ENCODE data around the gene ATP10A.

ATP10A gene

DNA sequence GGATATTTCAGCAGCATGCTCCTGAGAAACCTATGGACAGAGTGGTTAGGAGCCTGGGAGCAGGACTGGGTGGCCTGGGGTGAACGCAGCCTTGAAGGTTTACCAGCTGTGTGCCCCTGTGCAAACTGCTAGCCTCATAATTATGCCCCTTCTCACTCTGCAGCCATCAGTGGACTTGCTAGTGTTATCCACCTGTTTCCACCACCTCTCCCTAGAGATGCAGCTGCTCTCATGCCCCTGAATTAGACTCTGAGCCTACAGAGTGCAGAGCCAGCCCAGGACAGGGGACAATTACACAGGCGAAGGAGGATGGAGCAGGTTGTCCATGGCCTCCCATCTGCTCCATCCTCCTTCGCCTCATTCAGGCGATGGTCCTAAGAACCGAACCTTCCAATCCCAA, 175.9 kb downstream of the ATP10A start:
- no peaks in the 10 kb centered on the region for H3K36me3 ChIP-seq (ENCODE audit: control insufficient read depth, insufficient read depth, low read length)
- no peak overlapping the region for H3K9ac ChIP-seq (ENCODE audit: low read length)
- H3K27me3 ChIP-seq (ENCODE audit: control insufficient read depth, insufficient read depth, low read length) = no peaks in the 10 kb centered on the region
- no peaks in the 10 kb centered on the region for H3K9me3 ChIP-seq (ENCODE audit: control insufficient read depth, low read length)
- no peak overlapping the region for H3K4me3 ChIP-seq (ENCODE audit: low read length)
- H3K4me1 ChIP-seq (ENCODE audit: control insufficient read depth, insufficient read depth, low read length) = peaks cover 9% of the 10 kb centered on the region

DNA sequence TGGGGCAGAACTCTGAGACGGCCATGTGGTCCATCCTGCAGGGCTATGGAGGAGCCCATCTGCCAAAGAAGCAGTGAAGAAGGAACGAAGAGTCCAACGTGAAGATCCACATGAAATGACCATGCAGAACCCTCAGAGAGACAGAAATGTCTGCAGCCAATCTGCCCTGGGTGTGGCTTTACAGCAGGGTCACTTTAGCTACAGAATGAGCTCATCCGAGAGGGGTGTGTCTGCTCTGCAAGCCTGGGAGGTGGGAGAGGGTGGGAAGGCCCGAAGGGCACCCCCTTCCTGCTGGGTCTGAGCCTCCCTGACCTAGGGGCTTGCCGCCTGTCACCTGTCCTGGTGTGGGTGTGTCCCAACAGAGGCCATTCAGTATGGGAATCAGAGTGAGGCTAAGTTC, 176.3 kb downstream of the ATP10A start:
- Histone ChIP-seq H3K4me3 (ENCODE audit: low read length) (no peak overlapping the region), H3K9ac (ENCODE audit: low read length) (no peak overlapping the region), H3K36me3 (ENCODE audit: control insufficient read depth, insufficient read depth, low read length) (no peaks in the 10 kb centered on the region), H3K27me3 (ENCODE audit: control insufficient read depth, insufficient read depth, low read length) (no peaks in the 10 kb centered on the region), H3K9me3 (ENCODE audit: control insufficient read depth, low read length) (no peaks in the 10 kb centered on the region), H3K4me1 (ENCODE audit: control insufficient read depth, insufficient read depth, low read length) (peaks cover 9% of the 10 kb centered on the region)

DNA sequence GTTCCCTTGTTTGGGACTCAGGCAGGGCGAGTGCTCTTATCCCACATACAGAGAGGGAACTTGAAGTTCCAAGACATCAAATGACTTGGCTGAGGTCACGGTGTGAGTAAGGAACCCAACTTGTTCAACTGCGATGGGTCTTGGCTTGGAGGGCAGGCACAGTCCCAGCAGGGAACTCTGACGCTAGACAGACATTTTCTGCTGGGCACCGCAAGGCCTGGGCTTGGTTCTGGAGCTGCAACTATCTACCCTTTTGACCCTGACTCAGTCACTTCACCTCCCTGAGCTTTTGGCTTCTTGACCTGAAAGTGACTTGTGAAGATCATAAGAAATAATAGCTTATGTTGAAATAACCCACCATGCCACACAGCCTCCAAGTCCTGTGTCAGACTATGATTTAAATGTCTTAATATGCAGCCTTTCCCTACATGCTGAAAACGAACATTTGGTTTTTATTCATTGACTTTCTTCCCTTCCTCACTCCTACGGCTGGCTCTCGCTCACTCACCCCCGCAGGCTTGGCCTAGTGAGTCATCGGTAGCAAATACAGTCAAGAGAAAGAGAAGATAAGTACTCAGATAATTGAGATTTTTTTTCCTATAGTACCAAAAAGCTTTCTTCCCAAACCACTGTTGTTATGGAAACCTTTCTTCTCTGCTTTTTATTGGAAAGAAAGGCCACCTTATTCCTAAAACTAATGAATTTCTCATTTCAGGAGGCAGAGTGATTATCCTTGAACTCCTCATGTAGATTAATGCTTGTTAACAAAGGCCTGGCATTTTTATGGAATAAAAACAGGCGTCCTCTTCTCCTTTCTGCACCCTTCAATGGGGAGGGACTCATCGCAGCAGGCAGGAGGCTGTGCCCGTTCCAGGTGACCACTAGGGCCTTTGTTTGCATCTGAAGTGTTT, 178.4 kb downstream of the ATP10A start:
- no peak overlapping the region for H3K9ac ChIP-seq (ENCODE audit: low read length)
- no peaks in the 10 kb centered on the region for H3K27me3 ChIP-seq (ENCODE audit: control insufficient read depth, insufficient read depth, low read length)
- H3K4me3 ChIP-seq (ENCODE audit: low read length) = no peak overlapping the region
- H3K9me3 ChIP-seq (ENCODE audit: control insufficient read depth, low read length) = no peaks in the 10 kb centered on the region
- peaks cover 9% of the 10 kb centered on the region for H3K4me1 ChIP-seq (ENCODE audit: control insufficient read depth, insufficient read depth, low read length)
- no peaks in the 10 kb centered on the region for H3K36me3 ChIP-seq (ENCODE audit: control insufficient read depth, insufficient read depth, low read length)

DNA sequence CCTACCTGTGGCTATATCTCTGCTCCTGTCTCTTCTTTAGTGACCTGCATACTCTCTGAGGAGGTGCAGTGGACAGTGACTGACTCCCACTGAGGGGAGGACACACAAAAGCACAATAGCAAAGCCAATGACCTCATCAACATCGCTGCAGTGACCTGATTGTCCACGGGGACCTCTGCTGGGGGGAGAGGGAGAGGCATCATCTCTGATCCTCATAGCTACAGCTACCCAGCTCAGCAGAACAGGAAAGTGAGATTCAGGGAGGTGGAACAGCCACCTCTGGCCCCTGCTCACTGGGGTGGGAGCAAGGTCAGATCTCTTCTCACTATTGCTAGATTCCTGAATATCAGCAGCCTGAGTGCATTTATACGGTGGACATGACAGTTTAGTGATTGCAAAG, 179.2 kb downstream of the ATP10A start:
- H3K9me3 ChIP-seq (ENCODE audit: control insufficient read depth, low read length) = no peaks in the 10 kb centered on the region
- H3K27me3 ChIP-seq (ENCODE audit: control insufficient read depth, insufficient read depth, low read length) = no peaks in the 10 kb centered on the region
- no peak overlapping the region for H3K9ac ChIP-seq (ENCODE audit: low read length)
- H3K4me3 ChIP-seq (ENCODE audit: low read length) = no peak overlapping the region
- no peaks in the 10 kb centered on the region for H3K36me3 ChIP-seq (ENCODE audit: control insufficient read depth, insufficient read depth, low read length)
- H3K4me1 ChIP-seq (ENCODE audit: control insufficient read depth, insufficient read depth, low read length) = peaks cover 9% of the 10 kb centered on the region

DNA sequence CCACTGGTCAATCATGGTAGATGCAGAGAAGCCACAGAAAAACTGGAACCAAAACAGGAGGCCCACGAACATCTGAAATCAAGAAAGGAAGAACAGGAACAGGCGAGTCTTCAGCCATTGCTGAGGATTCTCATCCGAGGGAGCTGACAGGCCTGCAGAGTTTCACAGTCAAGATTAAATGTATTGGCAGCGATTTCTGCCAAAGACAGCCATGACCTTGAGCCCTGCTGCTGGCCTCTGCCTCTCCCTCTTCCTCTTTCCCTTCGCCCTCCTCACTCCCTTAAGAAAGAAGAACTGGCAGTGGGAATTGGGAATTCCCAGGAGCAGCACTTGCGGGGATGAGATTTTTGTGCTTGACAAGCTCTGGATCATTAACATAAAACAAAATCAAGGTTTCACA, 179.7 kb downstream of the ATP10A start:
- H3K9me3 ChIP-seq (ENCODE audit: control insufficient read depth, low read length) = no peaks in the 10 kb centered on the region
- H3K4me3 ChIP-seq (ENCODE audit: low read length) = no peak overlapping the region
- no peaks in the 10 kb centered on the region for H3K36me3 ChIP-seq (ENCODE audit: control insufficient read depth, insufficient read depth, low read length)
- no peaks in the 10 kb centered on the region for H3K27me3 ChIP-seq (ENCODE audit: control insufficient read depth, insufficient read depth, low read length)
- no peak overlapping the region for H3K9ac ChIP-seq (ENCODE audit: low read length)
- peaks cover 9% of the 10 kb centered on the region for H3K4me1 ChIP-seq (ENCODE audit: control insufficient read depth, insufficient read depth, low read length)

DNA sequence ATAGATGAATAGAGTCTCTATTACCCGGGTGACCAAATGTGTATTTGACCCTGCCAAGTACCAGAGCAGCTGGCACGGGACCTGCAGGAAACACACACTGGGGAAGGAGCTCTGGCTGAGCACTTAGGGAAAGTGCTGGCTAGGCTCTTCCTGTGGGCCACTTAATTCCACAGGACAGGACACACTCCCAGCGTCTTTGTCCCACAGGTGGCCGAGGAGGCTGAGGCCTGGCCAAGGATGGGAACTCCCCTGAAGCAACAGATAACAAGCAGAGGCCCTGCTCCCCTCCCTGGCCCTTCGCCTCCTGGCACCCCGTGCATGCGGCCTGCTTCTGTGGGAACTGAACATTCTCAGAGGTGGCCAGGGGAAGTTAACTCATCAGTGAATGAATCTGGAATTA, 180.8 kb downstream of the ATP10A start:
- Histone ChIP-seq H3K4me1 (ENCODE audit: control insufficient read depth, insufficient read depth, low read length) (peaks cover 9% of the 10 kb centered on the region), H3K27me3 (ENCODE audit: control insufficient read depth, insufficient read depth, low read length) (no peaks in the 10 kb centered on the region), H3K9me3 (ENCODE audit: control insufficient read depth, low read length) (no peaks in the 10 kb centered on the region), H3K36me3 (ENCODE audit: control insufficient read depth, insufficient read depth, low read length) (no peaks in the 10 kb centered on the region), H3K9ac (ENCODE audit: low read length) (no peak overlapping the region), H3K4me3 (ENCODE audit: low read length) (no peak overlapping the region)

DNA sequence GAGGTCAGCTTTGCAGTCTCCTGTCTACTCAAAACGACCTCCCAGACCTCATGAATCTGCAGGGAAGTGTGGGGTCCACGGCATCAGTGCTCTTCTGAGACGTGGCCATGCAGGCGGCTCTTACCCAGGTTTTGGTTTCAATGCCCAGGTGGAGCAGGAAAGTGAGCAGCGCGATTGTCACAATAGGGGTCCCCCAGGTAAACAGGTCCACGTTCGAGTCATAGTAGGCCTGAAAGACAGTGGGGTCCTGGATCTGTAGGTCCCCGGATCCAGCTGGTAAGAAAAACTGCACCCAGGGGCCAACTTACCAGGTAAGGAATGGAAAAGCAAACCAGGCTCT, 182.5 kb downstream of the ATP10A start:
- Histone ChIP-seq H3K9me3 (ENCODE audit: control insufficient read depth, low read length) (no peaks in the 10 kb centered on the region), H3K36me3 (ENCODE audit: control insufficient read depth, insufficient read depth, low read length) (no peaks in the 10 kb centered on the region), H3K9ac (ENCODE audit: low read length) (no peak overlapping the region), H3K27me3 (ENCODE audit: control insufficient read depth, insufficient read depth, low read length) (no peaks in the 10 kb centered on the region), H3K4me3 (ENCODE audit: low read length) (no peak overlapping the region), H3K4me1 (ENCODE audit: control insufficient read depth, insufficient read depth, low read length) (peaks cover 9% of the 10 kb centered on the region)

DNA sequence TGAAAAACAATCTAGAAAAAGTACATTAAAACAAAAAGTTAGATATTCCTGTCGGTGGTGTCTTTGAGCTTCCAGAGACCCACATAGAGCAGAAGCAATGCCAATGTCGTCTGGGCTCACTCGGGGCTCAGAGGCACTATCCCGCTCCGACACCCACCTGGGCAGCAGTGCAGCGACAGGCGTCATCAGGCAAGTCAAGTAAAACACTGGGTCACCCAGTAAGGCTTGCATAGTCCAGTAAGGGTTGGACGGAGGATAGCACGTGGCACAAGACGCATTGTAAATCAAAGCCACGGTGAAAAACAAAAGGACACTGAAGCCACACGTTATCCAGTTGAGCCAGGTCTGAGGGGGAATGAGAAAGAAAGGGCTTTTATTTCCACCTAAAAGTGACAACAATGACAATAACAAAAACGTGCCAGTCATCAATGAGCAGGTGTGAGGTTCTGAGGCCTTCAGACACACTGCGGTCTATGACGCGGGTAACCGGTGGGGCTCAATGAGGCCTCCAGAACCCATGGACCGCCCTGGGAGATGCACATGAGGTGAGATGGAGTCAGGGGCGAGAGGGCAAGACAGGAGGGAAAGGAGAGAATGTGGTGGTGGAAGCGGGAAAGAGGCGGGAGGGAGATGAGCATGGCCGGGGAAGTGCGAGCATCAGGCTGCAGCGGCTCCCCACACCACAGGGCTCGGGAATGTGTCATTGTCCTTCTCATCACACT, 183.0 kb downstream of the ATP10A start:
- Histone ChIP-seq H3K36me3 (ENCODE audit: control insufficient read depth, insufficient read depth, low read length) (no peaks in the 10 kb centered on the region), H3K4me1 (ENCODE audit: control insufficient read depth, insufficient read depth, low read length) (peaks cover 7% of the 10 kb centered on the region)

DNA sequence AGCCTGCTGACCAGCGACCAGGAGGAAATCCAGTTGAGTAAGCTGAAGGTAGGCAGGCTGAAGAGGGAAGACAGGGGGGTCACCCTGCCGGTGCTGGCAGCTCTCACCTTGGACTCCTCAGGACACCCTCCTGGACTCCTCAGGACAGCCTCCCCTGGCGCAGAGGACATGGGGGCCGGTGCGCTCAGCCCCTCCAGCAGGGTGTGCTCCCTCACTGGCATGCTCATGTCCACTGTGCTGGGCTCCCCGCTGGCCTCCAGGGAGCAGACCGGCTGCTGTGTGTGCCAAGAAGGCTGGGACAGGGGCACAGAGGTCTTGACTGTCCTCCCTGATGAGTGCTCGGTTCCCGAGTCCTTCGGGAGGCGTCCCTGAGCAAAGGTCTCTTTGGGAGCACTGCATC, 183.6 kb downstream of the ATP10A start:
- Histone ChIP-seq H3K27me3 (ENCODE audit: control insufficient read depth, insufficient read depth, low read length) (no peaks in the 10 kb centered on the region), H3K4me1 (ENCODE audit: control insufficient read depth, insufficient read depth, low read length) (peaks cover 3% of the 10 kb centered on the region), H3K36me3 (ENCODE audit: control insufficient read depth, insufficient read depth, low read length) (no peaks in the 10 kb centered on the region), H3K9me3 (ENCODE audit: control insufficient read depth, low read length) (no peaks in the 10 kb centered on the region), H3K9ac (ENCODE audit: low read length) (no peak overlapping the region), H3K4me3 (ENCODE audit: low read length) (no peak overlapping the region)

More for the DNA sequence above, 183.0 kb downstream of the ATP10A start:
- Histone ChIP-seq H3K9me3 (ENCODE audit: control insufficient read depth, low read length) (no peaks in the 10 kb centered on the region), H3K9ac (ENCODE audit: low read length) (no peak overlapping the region), H3K4me3 (ENCODE audit: low read length) (no peak overlapping the region), H3K27me3 (ENCODE audit: control insufficient read depth, insufficient read depth, low read length) (no peaks in the 10 kb centered on the region)

DNA sequence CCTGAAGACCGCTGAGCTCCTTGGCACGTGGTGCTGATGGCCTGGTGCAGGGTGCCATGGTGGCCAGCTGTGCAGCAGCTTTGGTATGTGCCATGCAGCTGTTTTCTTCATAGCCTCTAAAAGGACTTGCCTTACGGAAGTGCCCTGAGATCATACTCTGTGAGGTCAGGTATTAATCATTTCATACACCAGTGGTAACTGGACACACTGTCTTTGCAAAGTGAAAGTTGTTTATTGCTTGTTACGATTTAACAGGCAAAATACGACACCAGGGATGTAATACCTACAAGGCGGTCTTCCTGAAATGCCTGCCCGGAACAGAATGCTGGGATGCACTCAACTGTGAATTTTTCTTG, 184.6 kb downstream of the ATP10A start:
- Histone ChIP-seq H3K9ac (ENCODE audit: low read length) (no peak overlapping the region), H3K36me3 (ENCODE audit: control insufficient read depth, insufficient read depth, low read length) (no peaks in the 10 kb centered on the region), H3K4me3 (ENCODE audit: low read length) (no peak overlapping the region), H3K27me3 (ENCODE audit: control insufficient read depth, insufficient read depth, low read length) (no peaks in the 10 kb centered on the region), H3K4me1 (ENCODE audit: control insufficient read depth, insufficient read depth, low read length) (no peaks in the 10 kb centered on the region), H3K9me3 (ENCODE audit: control insufficient read depth, low read length) (no peaks in the 10 kb centered on the region)

DNA sequence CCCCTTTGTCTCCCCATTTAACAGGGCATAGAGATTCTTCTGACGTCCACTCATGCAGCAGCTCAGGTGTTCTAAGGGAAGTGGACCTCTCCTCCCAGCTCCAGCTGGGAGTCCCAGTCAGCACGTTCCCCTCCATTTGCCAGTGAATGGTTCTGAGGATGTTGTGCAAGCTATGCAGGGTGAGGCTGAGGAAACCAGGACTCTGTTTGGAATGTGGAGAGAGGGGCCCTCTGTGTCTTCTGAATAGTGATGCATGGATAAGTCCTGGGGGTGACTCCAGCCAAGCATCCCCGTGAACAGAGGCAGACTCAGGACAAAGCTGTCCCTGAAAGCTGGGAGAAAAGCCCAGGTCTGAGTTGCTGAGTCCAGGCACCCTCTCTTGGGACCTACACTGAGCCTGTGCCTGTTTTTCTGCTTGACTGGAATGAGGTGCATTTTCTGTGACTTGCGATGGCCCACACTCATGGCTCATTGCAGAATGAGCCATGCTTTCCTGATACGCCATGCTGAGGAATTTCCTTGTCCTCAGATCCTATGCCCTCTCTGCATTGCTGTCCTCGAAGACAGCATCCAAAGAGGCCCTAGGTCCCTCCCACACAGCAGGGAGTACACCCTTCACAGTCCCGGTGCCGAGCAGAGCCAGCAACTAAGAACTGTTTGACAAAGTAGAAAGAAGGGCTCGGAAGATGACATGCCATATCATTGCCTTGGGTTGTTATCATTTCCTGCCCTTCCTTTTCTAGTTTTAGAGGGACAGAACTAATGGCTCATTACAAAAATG, 185.2 kb downstream of the ATP10A start:
- Histone ChIP-seq H3K36me3 (ENCODE audit: control insufficient read depth, insufficient read depth, low read length) (no peaks in the 10 kb centered on the region), H3K9me3 (ENCODE audit: control insufficient read depth, low read length) (no peaks in the 10 kb centered on the region), H3K4me1 (ENCODE audit: control insufficient read depth, insufficient read depth, low read length) (no peaks in the 10 kb centered on the region), H3K9ac (ENCODE audit: low read length) (no peak overlapping the region), H3K27me3 (ENCODE audit: control insufficient read depth, insufficient read depth, low read length) (no peaks in the 10 kb centered on the region), H3K4me3 (ENCODE audit: low read length) (no peak overlapping the region)

DNA sequence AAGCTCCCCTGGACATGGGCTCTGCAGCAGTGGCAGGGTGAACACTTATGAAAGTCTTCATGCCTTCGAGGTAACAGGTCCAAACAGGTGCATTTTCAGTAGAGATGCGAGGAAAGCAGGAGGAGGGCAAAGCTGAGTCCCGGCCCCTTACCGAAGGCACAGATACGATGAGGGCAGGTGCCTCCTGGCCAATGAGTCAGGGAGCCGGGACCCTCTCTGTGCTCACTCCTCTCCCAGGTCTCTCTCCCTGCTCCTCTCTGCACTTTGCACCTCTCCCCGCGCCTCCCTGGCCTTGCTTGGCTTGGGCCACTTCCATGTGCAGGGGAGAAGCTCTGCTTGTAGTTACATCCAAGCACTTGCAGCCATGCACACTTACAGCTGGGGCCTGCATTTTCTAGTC, 187.1 kb downstream of the ATP10A start:
- no peaks in the 10 kb centered on the region for H3K36me3 ChIP-seq (ENCODE audit: control insufficient read depth, insufficient read depth, low read length)
- no peaks in the 10 kb centered on the region for H3K9me3 ChIP-seq (ENCODE audit: control insufficient read depth, low read length)
- H3K4me3 ChIP-seq (ENCODE audit: low read length) = no peak overlapping the region
- H3K4me1 ChIP-seq (ENCODE audit: control insufficient read depth, insufficient read depth, low read length) = no peaks in the 10 kb centered on the region
- no peak overlapping the region for H3K9ac ChIP-seq (ENCODE audit: low read length)
- H3K27me3 ChIP-seq (ENCODE audit: control insufficient read depth, insufficient read depth, low read length) = peaks cover 2% of the 10 kb centered on the region

All from mucosa of stomach (tissue), 1 donor.